CD4-positive, alpha-beta memory T cell (primary cell): ENCODE results near the gene COL5A1. TPM values are rescaled to one million over a fixed set of nuclear protein-coding genes. Genes with fewer than 3 reads are reported as not detected.

Source experiments
- CTCF ChIA-PET: fragments of 350-600 bp; sonication (Branson Sonifier 250); formaldehyde crosslinking; loops from one replicate; lab custom pipeline; 2021; ENCODE audit warnings: inconsistent platforms; ENCODE audit not compliant: partially characterized antibody; lab: Charles Lee
- POLR2A ChIA-PET: fragments of 350-600 bp; sonication (Branson Sonifier 250); formaldehyde crosslinking; loops from one replicate; lab custom pipeline; 2021; ENCODE audit not compliant: partially characterized antibody; lab: Charles Lee
- DNase-seq, 5 donors: peaks; one replicate each; pipeline versions ENCODE4 v3.0.0 to v3.0.0-alpha.2; 2020 to 2022; ENCODE audit warnings: mixed read lengths in 1 of 5
- H3K27ac ChIP-seq: one replicate; pipeline ENCODE4 v1.7.0; 2013; ENCODE audit warnings: low read depth, low read length
- H3K27me3 ChIP-seq: 2 replicates; pipeline ENCODE4 v1.7.0; 2013; ENCODE audit warnings: mild to moderate bottlenecking, low read length, moderate library complexity; ENCODE audit not compliant: insufficient read depth
- H3K36me3 ChIP-seq: 2 replicates; pipeline ENCODE4 v1.7.0; 2013; ENCODE audit warnings: mild to moderate bottlenecking, low read length, moderate library complexity; ENCODE audit not compliant: insufficient read depth
- H3K4me1 ChIP-seq: 2 replicates; pipeline ENCODE4 v1.7.0; 2013; ENCODE audit warnings: mild to moderate bottlenecking, low read length, moderate library complexity; ENCODE audit not compliant: insufficient read depth
- H3K4me3 ChIP-seq, 2 donors: one replicate each; pipeline ENCODE4 v1.7.0; 2013; ENCODE audit warnings: low read length in 2 of 2, mild to moderate bottlenecking in 1 of 2
- H3K9me3 ChIP-seq, 2 donors: one replicate each; pipeline ENCODE4 v1.7.0; 2013; ENCODE audit warnings: low read length in 2 of 2, control low read depth in 1 of 2; ENCODE audit not compliant: control insufficient read depth in 1 of 2
- H3K27ac Mint-ChIP-seq, 7 donors: one replicate each; pipeline ENCODE4 v1.8.0; 2020 to 2021; ENCODE audit warnings: mixed read lengths in 7 of 7, mild to moderate bottlenecking in 6 of 7, inconsistent platforms in 3 of 7, moderate library complexity in 3 of 7
- H3K27me3 Mint-ChIP-seq, 2 donors: one replicate each; pipeline ENCODE4 v1.8.0; 2020 to 2021; ENCODE audit warnings: mixed read lengths in 2 of 2
- H3K36me3 Mint-ChIP-seq, 2 donors: one replicate each; pipeline ENCODE4 v1.8.0; 2020 to 2021; ENCODE audit warnings: mixed read lengths in 2 of 2, inconsistent platforms in 1 of 2, mild to moderate bottlenecking in 1 of 2
- H3K4me1 Mint-ChIP-seq, 4 donors: one replicate each; pipeline ENCODE4 v1.8.0; 2020 to 2021; ENCODE audit warnings: mixed read lengths in 4 of 4, mild to moderate bottlenecking in 1 of 4
- H3K4me3 Mint-ChIP-seq, 8 donors: one replicate each; pipeline ENCODE4 v1.8.0; 2020 to 2021; ENCODE audit warnings: mixed read lengths in 8 of 8, mild to moderate bottlenecking in 7 of 8, moderate library complexity in 6 of 8, inconsistent platforms in 3 of 8
- H3K9me3 Mint-ChIP-seq, 8 donors: one replicate each; pipeline ENCODE4 v1.8.0; 2020 to 2021; ENCODE audit warnings: mixed read lengths in 8 of 8, mild to moderate bottlenecking in 5 of 8, inconsistent platforms in 3 of 8, moderate library complexity in 1 of 8
- intact Hi-C: fragments of 100-400 bp; cut with micrococcal nuclease; formaldehyde crosslinking; loops from one replicate; pipeline ENCODE4 v1.15.1; 2023
- polyA plus RNA-seq, 2 donors: library from polyadenylated mRNA; unstranded; fragments of 300-500 nt; fragmentation: Illumina TruSeq; gene quantifications; one replicate each; pipeline ENCODE4 v1.2.3, GENCODE V29; 2021
- total RNA-seq, 2 experiments: library from RNA; stranded (reverse); gene quantifications; one replicate each; pipeline ENCODE4 v1.2.3, GENCODE V29; 2021

The COL5A1 gene
- total and polyA plus RNA-seq, 4 experiments from 2014 or later: 0.36 to 1.6 (median 1.5) TPM; not detected in 1

- H3K27ac Mint-ChIP-seq: no peak overlapping the region
- ChIA-PET CTCF (no interaction called here), POLR2A (no interaction called here)
- peaks cover 2 to 6% of the 10 kb centered on the region in 2 donors for H3K27me3 Mint-ChIP-seq
- no peak overlapping the region for H3K27ac ChIP-seq
- H3K4me1 Mint-ChIP-seq: no peaks in the 10 kb centered on the region
- H3K9me3 ChIP-seq: no peaks in the 10 kb centered on the region
- no peak overlapping the region for H3K4me3 Mint-ChIP-seq
- H3K27me3 ChIP-seq: no peaks in the 10 kb centered on the region
- H3K4me1 ChIP-seq: no peaks in the 10 kb centered on the region
- H3K36me3 Mint-ChIP-seq: no peaks in the 10 kb centered on the region
- H3K9me3 Mint-ChIP-seq: no peaks in the 10 kb centered on the region
- H3K36me3 ChIP-seq: no peaks in the 10 kb centered on the region
- intact Hi-C loops: no loop called here
- no peak overlapping the region for H3K4me3 ChIP-seq
- no peak for DNase-seq
Observed at GRCh38 chr9:134793288-134794188, 151.9 kb downstream of the COL5A1 start.

GRCh38 chr9:134794663-134795370 lies 153.2 kb downstream of the COL5A1 start:
- peaks cover 2 to 6% of the 10 kb centered on the region in 2 donors for H3K27me3 Mint-ChIP-seq
- POLR2A ChIA-PET: no interaction called here
- Histone ChIP-seq H3K4me3 (no peak overlapping the region), H3K27ac (no peak overlapping the region), H3K9me3 (no peaks in the 10 kb centered on the region), H3K27me3 (no peaks in the 10 kb centered on the region), H3K36me3 (no peaks in the 10 kb centered on the region), H3K4me1 (no peaks in the 10 kb centered on the region)
- no peak for DNase-seq
- CTCF ChIA-PET: no interaction called here
- no peak overlapping the region for H3K27ac Mint-ChIP-seq
- H3K9me3 Mint-ChIP-seq: no peaks in the 10 kb centered on the region
- no peak overlapping the region for H3K4me3 Mint-ChIP-seq
- no peaks in the 10 kb centered on the region for H3K36me3 Mint-ChIP-seq
- H3K4me1 Mint-ChIP-seq: no peaks in the 10 kb centered on the region
- intact Hi-C loops: no loop called here

- no peaks in the 10 kb centered on the region for H3K36me3 Mint-ChIP-seq
- peaks cover 2 to 6% of the 10 kb centered on the region in 2 donors for H3K27me3 Mint-ChIP-seq
- ChIA-PET POLR2A (no interaction called here), CTCF (no interaction called here)
- no peak overlapping the region for H3K27ac Mint-ChIP-seq
- no peak overlapping the region for H3K4me3 Mint-ChIP-seq
- H3K9me3 ChIP-seq: no peaks in the 10 kb centered on the region
- H3K27ac ChIP-seq: no peak overlapping the region
- H3K36me3 ChIP-seq: no peaks in the 10 kb centered on the region
- no peaks in the 10 kb centered on the region for H3K27me3 ChIP-seq
- H3K4me3 ChIP-seq: no peak overlapping the region
- intact Hi-C loops: no loop called here
- no peak for DNase-seq
- no peaks in the 10 kb centered on the region for H3K4me1 ChIP-seq
- H3K9me3 Mint-ChIP-seq: no peaks in the 10 kb centered on the region
- no peaks in the 10 kb centered on the region for H3K4me1 Mint-ChIP-seq
Observed at GRCh38 chr9:134795446-134795845, 153.8 kb downstream of the COL5A1 start.

GRCh38 chr9:134796882-134797281 lies 155.3 kb downstream of the COL5A1 start:
- H3K4me1 Mint-ChIP-seq: no peaks in the 10 kb centered on the region
- H3K27me3 Mint-ChIP-seq: peaks cover 2 to 6% of the 10 kb centered on the region in 2 donors
- Histone ChIP-seq H3K4me3 (no peak overlapping the region), H3K4me1 (no peaks in the 10 kb centered on the region), H3K36me3 (no peaks in the 10 kb centered on the region), H3K9me3 (no peaks in the 10 kb centered on the region), H3K27me3 (no peaks in the 10 kb centered on the region), H3K27ac (no peak overlapping the region)
- no peaks in the 10 kb centered on the region for H3K36me3 Mint-ChIP-seq
- CTCF ChIA-PET: no interaction called here
- no peak overlapping the region for H3K4me3 Mint-ChIP-seq
- no peak for DNase-seq
- POLR2A ChIA-PET: no interaction called here
- intact Hi-C loops: no loop called here
- H3K9me3 Mint-ChIP-seq: peaks cover 0 to 4% (median 0%) of the 10 kb centered on the region in 8 donors
- H3K27ac Mint-ChIP-seq: peak overlapping the region in 1 of 7 donors; percentile 59

GRCh38 chr9:134800791-134801339 lies 159.3 kb downstream of the COL5A1 start:
- no peaks in the 10 kb centered on the region for H3K36me3 ChIP-seq
- intact Hi-C loops: no loop called here
- CTCF ChIA-PET: no interaction called here
- peaks cover 0 to 6% (median 0%) of the 10 kb centered on the region in 8 donors for H3K9me3 Mint-ChIP-seq
- H3K4me1 ChIP-seq: no peaks in the 10 kb centered on the region
- no peaks in the 10 kb centered on the region for H3K27me3 ChIP-seq
- no peak overlapping the region for H3K27ac Mint-ChIP-seq
- no peak overlapping the region for H3K27ac ChIP-seq
- no peaks in the 10 kb centered on the region for H3K36me3 Mint-ChIP-seq
- no peak overlapping the region for H3K4me3 Mint-ChIP-seq
- POLR2A ChIA-PET: no interaction called here
- peaks cover 0 to 2% of the 10 kb centered on the region in 2 donors for H3K27me3 Mint-ChIP-seq
- no peaks in the 10 kb centered on the region for H3K9me3 ChIP-seq
- no peaks in the 10 kb centered on the region for H3K4me1 Mint-ChIP-seq
- H3K4me3 ChIP-seq: no peak overlapping the region
- DNase-seq: no peak

GRCh38 chr9:134802216-134802795 lies 160.7 kb downstream of the COL5A1 start:
- Histone ChIP-seq H3K9me3 (no peaks in the 10 kb centered on the region), H3K27ac (no peak overlapping the region), H3K27me3 (no peaks in the 10 kb centered on the region), H3K4me1 (no peaks in the 10 kb centered on the region), H3K36me3 (no peaks in the 10 kb centered on the region), H3K4me3 (no peak overlapping the region)
- CTCF ChIA-PET: no interaction called here
- no peaks in the 10 kb centered on the region for H3K36me3 Mint-ChIP-seq
- no peak overlapping the region for H3K4me3 Mint-ChIP-seq
- peaks cover 0 to 6% (median 0%) of the 10 kb centered on the region in 8 donors for H3K9me3 Mint-ChIP-seq
- no peak overlapping the region for H3K27ac Mint-ChIP-seq
- no peaks in the 10 kb centered on the region for H3K27me3 Mint-ChIP-seq
- DNase-seq: no peak
- POLR2A ChIA-PET: no interaction called here
- H3K4me1 Mint-ChIP-seq: no peaks in the 10 kb centered on the region
- intact Hi-C loops: no loop called here

GRCh38 chr9:134804871-134805270 lies 163.3 kb downstream of the COL5A1 start:
- Mint-ChIP-seq H3K27me3 (no peaks in the 10 kb centered on the region), H3K9me3 (peaks cover 0 to 6% (median 0%) of the 10 kb centered on the region in 8 donors), H3K36me3 (no peaks in the 10 kb centered on the region), H3K4me3 (no peak overlapping the region), H3K4me1 (no peaks in the 10 kb centered on the region), H3K27ac (no peak overlapping the region)
- intact Hi-C loops: no loop called here
- DNase-seq: no peak
- Histone ChIP-seq H3K27ac (no peak overlapping the region), H3K4me1 (no peaks in the 10 kb centered on the region), H3K27me3 (no peaks in the 10 kb centered on the region), H3K9me3 (no peaks in the 10 kb centered on the region), H3K4me3 (no peak overlapping the region), H3K36me3 (no peaks in the 10 kb centered on the region)
- ChIA-PET POLR2A (interaction anchor here (0.6 kb wide), 1 partner anchor 1927 kb away, joined by 3 read pairs; no protein-coding TSS in a partner anchor), CTCF (no interaction called here)
